Gastrocnemius medialis (tissue), 4 donors: ENCODE measurements around the gene CRYBB1. TPM values are rescaled to one million over a fixed set of nuclear protein-coding genes. Genes with fewer than 3 reads are reported as not detected.
A peak's percentile ranks its signal among the peaks of the same experiment; 100 is the strongest.

Experiments used
- ATAC-seq, 2 donors: fragments of 150-250 bp; one replicate each; pipeline ENCODE4 v1.9.1; 2016
- DNase-seq, 2 donors: peaks; one replicate each; pipeline ENCODE4 v3.0.0-alpha.2; 2019
- H3K27ac ChIP-seq, 4 donors: fragments of 200-600 bp; sonication (generic); 1 replicate in 1 of 4; 2 replicates in 3 of 4; pipeline ENCODE4 v1.5.1; 2016 to 2018; ENCODE audit warnings: mild to moderate bottlenecking in 2 of 4, moderate library complexity in 1 of 4
- H3K27me3 ChIP-seq, 3 donors: fragments of 200-600 bp; sonication (generic) in 2 of 3; 1 replicate in 1 of 3; 2 replicates in 2 of 3; pipeline versions ENCODE4 v1.5.1 to v1.6.0; 2016 to 2019; ENCODE audit warnings: mild to moderate bottlenecking in 1 of 3, moderate library complexity in 1 of 3
- H3K36me3 ChIP-seq, 2 donors: fragments of 200-600 bp; sonication (generic) in 1 of 2; one replicate each; pipeline ENCODE4 v1.5.1; 2017 to 2018
- H3K4me1 ChIP-seq, 2 donors: fragments of 200-600 bp; sonication (generic) in 1 of 2; one replicate each; pipeline ENCODE4 v1.5.1; 2016 to 2017; ENCODE audit warnings: mild to moderate bottlenecking in 2 of 2
- H3K4me3 ChIP-seq, 4 donors: fragments of 200-600 bp; sonication (generic) in 3 of 4; 1 replicate in 1 of 4; 2 replicates in 3 of 4; pipeline ENCODE4 v1.5.1; 2016 to 2019; ENCODE audit warnings: mild to moderate bottlenecking in 2 of 4
- H3K9me3 ChIP-seq, 3 donors: fragments of 200-600 bp; sonication (generic) in 2 of 3; 1 replicate in 1 of 3; 2 replicates in 2 of 3; pipeline ENCODE4 v1.5.1; 2016 to 2019
- POLR2A ChIP-seq, 2 donors: fragments of 450-650 bp; IDR thresholded peaks; one replicate each; pipeline ENCODE4 v1.6.1; 2017; ENCODE audit warnings: antibody characterized with exemption in 2 of 2, mild to moderate bottlenecking in 2 of 2, moderate library complexity in 2 of 2
- in situ Hi-C, 4 donors: fragments of 200-750 bp; cut with MboI; loops; one replicate each; pipeline versions ENCODE4 v1.15.0 to v1.8.0; 2017; ENCODE audit warnings: low sequenced_read_pairs in 4 of 4
- intact Hi-C: fragments of 100-400 bp; cut with DNase I; formaldehyde crosslinking; loops from one replicate; pipeline ENCODE4 v1.15.1; 2023; ENCODE audit warnings: low total_unique reads
- microRNA counts, 2 donors: library from miRNA; unstranded; fragments of <30 nt; microRNA quantifications; one replicate each; lab custom pipeline; 2016
- microRNA-seq, 2 donors: library from miRNA; unstranded; fragments of <30 nt; microRNA quantifications; one replicate each; pipeline ENCODE4, GENCODE V29; 2016; ENCODE audit warnings: borderline replicate concordance in 2 of 2
- total RNA-seq, 4 donors: library from RNA; depleted of rRNA; stranded (reverse); fragments of >200 nt; gene quantifications; one replicate each; pipeline versions ENCODE4 v1.1.0 to v1.2.3, GENCODE V29; 2016
- TF ChIP-seq, protein P1 (sequence below), 5 experiments: fragments of 450-650 bp in 3 of 5; fragments of 200-600 bp in 2 of 5; sonication (generic) in 2 of 5; IDR thresholded peaks in 4 of 5; conservative IDR thresholded peaks in 1 of 5; 1 replicate in 4 of 5; 2 replicates in 1 of 5; pipeline ENCODE4 v1.5.1; 2016 to 2019; ENCODE audit warnings: antibody characterized with exemption in 5 of 5, mild to moderate bottlenecking in 3 of 5, moderate library complexity in 3 of 5

The CRYBB1 gene
- total RNA-seq, 4 donors from 2014 or later: 0.97 TPM; not detected in 3

DNA sequence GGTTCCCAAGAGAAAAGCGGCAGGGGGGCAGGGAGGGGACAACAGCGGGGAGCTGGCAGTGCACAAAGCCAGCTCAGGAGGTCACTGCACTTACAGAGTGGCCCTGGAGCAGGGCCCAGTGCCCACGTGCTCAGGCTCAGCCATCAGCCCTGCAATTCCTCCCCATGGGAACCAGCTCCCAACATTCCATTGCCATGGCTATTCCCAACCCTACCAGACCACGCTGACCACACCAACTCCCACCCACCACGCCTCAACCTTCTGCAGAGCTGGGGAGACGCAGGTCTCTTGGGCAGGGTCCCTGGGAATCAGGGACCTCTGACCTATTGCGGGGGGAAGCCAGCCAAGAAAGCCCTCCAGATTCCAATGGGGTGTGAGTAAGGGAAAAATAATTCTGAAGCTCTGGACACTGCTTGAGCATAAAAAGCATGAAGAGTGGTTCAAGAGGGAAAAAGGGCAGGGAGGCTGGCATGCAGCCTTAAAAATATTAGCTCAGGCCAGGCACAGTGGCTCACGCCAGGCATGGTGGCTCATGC is 67.3 kb downstream of the CRYBB1 start:
- H3K4me1 ChIP-seq: peaks cover 73% of the 10 kb centered on the region in 2 donors
- H3K27ac ChIP-seq: peak overlapping the region; percentile 67 to 86 (median 74)
- no peaks in the 10 kb centered on the region for H3K27me3 ChIP-seq
- in situ Hi-C loops (no loop called here), intact Hi-C loops (no loop called here)
- no peaks in the 10 kb centered on the region for H3K36me3 ChIP-seq
- TF ChIP-seq, protein P1, sequence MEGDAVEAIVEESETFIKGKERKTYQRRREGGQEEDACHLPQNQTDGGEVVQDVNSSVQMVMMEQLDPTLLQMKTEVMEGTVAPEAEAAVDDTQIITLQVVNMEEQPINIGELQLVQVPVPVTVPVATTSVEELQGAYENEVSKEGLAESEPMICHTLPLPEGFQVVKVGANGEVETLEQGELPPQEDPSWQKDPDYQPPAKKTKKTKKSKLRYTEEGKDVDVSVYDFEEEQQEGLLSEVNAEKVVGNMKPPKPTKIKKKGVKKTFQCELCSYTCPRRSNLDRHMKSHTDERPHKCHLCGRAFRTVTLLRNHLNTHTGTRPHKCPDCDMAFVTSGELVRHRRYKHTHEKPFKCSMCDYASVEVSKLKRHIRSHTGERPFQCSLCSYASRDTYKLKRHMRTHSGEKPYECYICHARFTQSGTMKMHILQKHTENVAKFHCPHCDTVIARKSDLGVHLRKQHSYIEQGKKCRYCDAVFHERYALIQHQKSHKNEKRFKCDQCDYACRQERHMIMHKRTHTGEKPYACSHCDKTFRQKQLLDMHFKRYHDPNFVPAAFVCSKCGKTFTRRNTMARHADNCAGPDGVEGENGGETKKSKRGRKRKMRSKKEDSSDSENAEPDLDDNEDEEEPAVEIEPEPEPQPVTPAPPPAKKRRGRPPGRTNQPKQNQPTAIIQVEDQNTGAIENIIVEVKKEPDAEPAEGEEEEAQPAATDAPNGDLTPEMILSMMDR (IDR thresholded peaks at IDR 0.05 in 4 of 5, conservative IDR thresholded peaks at IDR 0.05 in 1 of 5): no peak
- no peak for TF ChIP-seq POLR2A (IDR thresholded peaks at IDR 0.05)
- peak in 1 of 2 donors; percentile 49 for DNase-seq
- no peak overlapping the region for H3K4me3 ChIP-seq
- ATAC-seq: peak; percentile 17 to 32
- H3K9me3 ChIP-seq: no peaks in the 10 kb centered on the region

DNA sequence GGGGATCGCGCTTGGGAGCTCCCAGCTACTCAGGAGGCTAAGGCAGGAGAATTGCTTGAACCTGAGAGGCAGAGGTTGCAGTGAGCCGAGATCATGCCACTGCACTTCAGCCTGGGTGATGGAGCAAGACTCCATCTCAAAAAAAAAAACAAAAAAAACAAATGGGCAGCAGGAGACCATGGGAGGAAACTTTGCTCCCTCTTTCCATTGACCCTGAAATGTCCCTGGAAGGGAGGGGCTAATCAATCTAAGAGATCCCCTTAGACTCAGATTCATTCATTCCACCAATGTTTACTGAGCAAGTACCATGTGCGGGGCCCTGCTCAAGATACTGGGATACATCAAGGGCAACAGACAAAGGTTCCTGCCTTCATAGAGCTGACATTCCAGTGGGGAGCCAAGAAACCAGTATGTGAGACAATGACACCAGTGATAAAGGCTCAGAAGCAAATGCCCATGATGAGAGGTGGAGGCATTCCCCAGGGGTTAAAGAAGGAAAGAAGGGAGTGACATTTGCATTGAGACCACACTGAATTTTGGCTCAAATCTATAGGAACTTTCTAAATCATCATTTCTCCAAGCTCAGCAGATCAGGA is 67.8 kb downstream of the CRYBB1 start:
- peaks cover 72 to 73% of the 10 kb centered on the region in 2 donors for H3K4me1 ChIP-seq
- H3K27me3 ChIP-seq: no peaks in the 10 kb centered on the region
- in situ Hi-C loops: no loop called here
- H3K36me3 ChIP-seq: no peaks in the 10 kb centered on the region
- H3K27ac ChIP-seq: peak overlapping the region; percentile 67 to 86 (median 74)
- no peak overlapping the region for H3K4me3 ChIP-seq
- intact Hi-C loops: no loop called here
- TF ChIP-seq, protein P1 (IDR thresholded peaks at IDR 0.05 in 4 of 5, conservative IDR thresholded peaks at IDR 0.05 in 1 of 5): no peak
- no peak for TF ChIP-seq POLR2A (IDR thresholded peaks at IDR 0.05)
- H3K9me3 ChIP-seq: no peaks in the 10 kb centered on the region
- DNase-seq (no peak), ATAC-seq (no peak)

MicroRNAs encoded within 50 kb of the gene (microRNA counts, 767-probe panel; counts per million panel counts)
- 356 to 448 counts per million in 2 donors for microRNA hsa-miR-548j (lab: Ali Mortazavi, UCI)

Small RNAs within 50 kb of the gene (microRNA-seq; reads per million reads assigned to microRNA genes)
- 0.85 to 1.2 reads per million in 2 donors for gene MIR548J

Other genes starting within 250 kb of the CRYBB1 start
- under 1 TPM in 2 of 4 donors, not detected in 2; 0.07 to 0.10 TPM for gene ASPHD2, start 188.8 kb downstream of the CRYBB1 start, total RNA-seq
- 10 to 100 TPM in 3 of 4 donors, 1 to 10 TPM in 1; 7.0 to 13.9 (median 10.5) TPM for gene HPS4, start 134.2 kb downstream of the CRYBB1 start, total RNA-seq
- gene SRRD, start 134.2 kb downstream of the CRYBB1 start, total RNA-seq: 10 to 100 TPM; 24.0 to 53.1 (median 27.4) TPM
- gene TFIP11, start 105.6 kb downstream of the CRYBB1 start, total RNA-seq: 10 to 100 TPM; 33.1 to 65.7 (median 49.2) TPM
- gene TPST2, start 27.9 kb downstream of the CRYBB1 start, total RNA-seq: 100 to 1,000 TPM in 1 of 4 donors, 10 to 100 TPM in 3; 32.3 to 110 (median 65.4) TPM
- not detected for gene CRYBA4, start 3.9 kb upstream of the CRYBB1 start, total RNA-seq
- under 1 TPM in 3 of 4 donors, not detected in 1; 0.02 to 0.25 (median 0.07) TPM for gene MIAT, start 39.6 kb upstream of the CRYBB1 start, total RNA-seq